ENCODE measurements around the gene ISM2. TPM values are rescaled to one million over a fixed set of nuclear protein-coding genes. Genes with fewer than 3 reads are reported as not detected.

Gene ISM2
- total RNA-seq, 4 donors from 2014 or later: not detected

DNA sequence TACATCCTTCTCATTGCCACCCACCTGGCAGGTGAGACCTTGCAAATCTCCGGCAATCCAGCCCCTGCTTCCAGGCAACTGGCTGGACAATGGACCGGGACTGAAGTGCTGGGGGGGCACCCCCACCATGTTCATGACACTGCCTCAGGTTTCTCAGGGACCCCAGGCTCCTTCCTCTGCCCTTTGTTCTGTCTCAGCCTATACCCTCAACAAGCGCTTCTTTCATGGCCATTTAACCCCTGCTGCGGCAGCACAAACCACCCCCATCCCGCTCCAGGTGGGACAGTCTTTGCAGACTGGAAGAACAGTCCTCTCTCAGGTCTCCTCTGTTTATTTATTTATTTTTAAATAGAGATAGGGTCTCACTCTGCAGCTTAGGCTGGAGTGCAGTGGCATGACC lies 7.6 kb downstream of the ISM2 start:
- DNase-seq (ENCODE audit: low spot score in 2 of 2): no peak
- WGBS: 84% methylated on average over 5 of the region's 5 CpGs
- Histone ChIP-seq H3K36me3 (no peaks in the 10 kb centered on the region), H3K27ac (no peak overlapping the region), H3K4me3 (no peak overlapping the region), H3K4me1 (no peaks in the 10 kb centered on the region), H3K9me3 (no peaks in the 10 kb centered on the region), H3K27me3 (no peaks in the 10 kb centered on the region)
- TF ChIP-seq POLR2AphosphoS5 (IDR thresholded peaks at IDR 0.05) (no peak), POLR2A (IDR thresholded peaks at IDR 0.05) (no peak), EP300 (IDR thresholded peaks at IDR 0.05) (no peak)
- TF ChIP-seq, protein P1, sequence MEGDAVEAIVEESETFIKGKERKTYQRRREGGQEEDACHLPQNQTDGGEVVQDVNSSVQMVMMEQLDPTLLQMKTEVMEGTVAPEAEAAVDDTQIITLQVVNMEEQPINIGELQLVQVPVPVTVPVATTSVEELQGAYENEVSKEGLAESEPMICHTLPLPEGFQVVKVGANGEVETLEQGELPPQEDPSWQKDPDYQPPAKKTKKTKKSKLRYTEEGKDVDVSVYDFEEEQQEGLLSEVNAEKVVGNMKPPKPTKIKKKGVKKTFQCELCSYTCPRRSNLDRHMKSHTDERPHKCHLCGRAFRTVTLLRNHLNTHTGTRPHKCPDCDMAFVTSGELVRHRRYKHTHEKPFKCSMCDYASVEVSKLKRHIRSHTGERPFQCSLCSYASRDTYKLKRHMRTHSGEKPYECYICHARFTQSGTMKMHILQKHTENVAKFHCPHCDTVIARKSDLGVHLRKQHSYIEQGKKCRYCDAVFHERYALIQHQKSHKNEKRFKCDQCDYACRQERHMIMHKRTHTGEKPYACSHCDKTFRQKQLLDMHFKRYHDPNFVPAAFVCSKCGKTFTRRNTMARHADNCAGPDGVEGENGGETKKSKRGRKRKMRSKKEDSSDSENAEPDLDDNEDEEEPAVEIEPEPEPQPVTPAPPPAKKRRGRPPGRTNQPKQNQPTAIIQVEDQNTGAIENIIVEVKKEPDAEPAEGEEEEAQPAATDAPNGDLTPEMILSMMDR (IDR thresholded peaks at IDR 0.05): no peak

GRCh38 chr14:77490347-77490986 lies 8.1 kb downstream of the ISM2 start:
- no peaks in the 10 kb centered on the region for H3K9me3 ChIP-seq
- no peak overlapping the region for H3K4me3 ChIP-seq
- no peak overlapping the region for H3K27ac ChIP-seq
- no peak for DNase-seq (ENCODE audit: low spot score in 2 of 2)
- no peaks in the 10 kb centered on the region for H3K36me3 ChIP-seq
- no peaks in the 10 kb centered on the region for H3K27me3 ChIP-seq
- H3K4me1 ChIP-seq: no peaks in the 10 kb centered on the region
- WGBS: 86% methylated on average over 8 of the region's 8 CpGs
- TF ChIP-seq, protein P1 (IDR thresholded peaks at IDR 0.05): no peak

- H3K4me1 ChIP-seq: no peaks in the 10 kb centered on the region
- TF ChIP-seq, protein P1 (IDR thresholded peaks at IDR 0.05): no peak
- TF ChIP-seq POLR2A (IDR thresholded peaks at IDR 0.05): no peak
- no peak for TF ChIP-seq EP300 (IDR thresholded peaks at IDR 0.05)
- TF ChIP-seq POLR2AphosphoS5 (IDR thresholded peaks at IDR 0.05): no peak
- H3K4me3 ChIP-seq: no peak overlapping the region
- no peaks in the 10 kb centered on the region for H3K9me3 ChIP-seq
- H3K27me3 ChIP-seq: no peaks in the 10 kb centered on the region
- H3K27ac ChIP-seq: no peak overlapping the region
- H3K36me3 ChIP-seq: no peaks in the 10 kb centered on the region
- no peak for DNase-seq (ENCODE audit: low spot score in 2 of 2)
- WGBS: 85% methylated on average over 6 of the region's 6 CpGs
These were observed 9.6 kb downstream of the ISM2 start for GRCh38 chr14:77489041-77489440.

- no peaks in the 10 kb centered on the region for H3K27me3 ChIP-seq
- H3K4me1 ChIP-seq: no peaks in the 10 kb centered on the region
- TF ChIP-seq, protein P1 (IDR thresholded peaks at IDR 0.05): no peak
- TF ChIP-seq POLR2A (IDR thresholded peaks at IDR 0.05): no peak
- TF ChIP-seq EP300 (IDR thresholded peaks at IDR 0.05): no peak
- TF ChIP-seq POLR2AphosphoS5 (IDR thresholded peaks at IDR 0.05): no peak
- no peak overlapping the region for H3K27ac ChIP-seq
- no peak for DNase-seq (ENCODE audit: low spot score in 2 of 2)
- no peaks in the 10 kb centered on the region for H3K36me3 ChIP-seq
- 84% methylated on average over 7 of the region's 7 CpGs for WGBS
- H3K4me3 ChIP-seq: no peak overlapping the region
- no peaks in the 10 kb centered on the region for H3K9me3 ChIP-seq
These were observed 10.1 kb downstream of the ISM2 start for GRCh38 chr14:77488558-77488957.

DNA sequence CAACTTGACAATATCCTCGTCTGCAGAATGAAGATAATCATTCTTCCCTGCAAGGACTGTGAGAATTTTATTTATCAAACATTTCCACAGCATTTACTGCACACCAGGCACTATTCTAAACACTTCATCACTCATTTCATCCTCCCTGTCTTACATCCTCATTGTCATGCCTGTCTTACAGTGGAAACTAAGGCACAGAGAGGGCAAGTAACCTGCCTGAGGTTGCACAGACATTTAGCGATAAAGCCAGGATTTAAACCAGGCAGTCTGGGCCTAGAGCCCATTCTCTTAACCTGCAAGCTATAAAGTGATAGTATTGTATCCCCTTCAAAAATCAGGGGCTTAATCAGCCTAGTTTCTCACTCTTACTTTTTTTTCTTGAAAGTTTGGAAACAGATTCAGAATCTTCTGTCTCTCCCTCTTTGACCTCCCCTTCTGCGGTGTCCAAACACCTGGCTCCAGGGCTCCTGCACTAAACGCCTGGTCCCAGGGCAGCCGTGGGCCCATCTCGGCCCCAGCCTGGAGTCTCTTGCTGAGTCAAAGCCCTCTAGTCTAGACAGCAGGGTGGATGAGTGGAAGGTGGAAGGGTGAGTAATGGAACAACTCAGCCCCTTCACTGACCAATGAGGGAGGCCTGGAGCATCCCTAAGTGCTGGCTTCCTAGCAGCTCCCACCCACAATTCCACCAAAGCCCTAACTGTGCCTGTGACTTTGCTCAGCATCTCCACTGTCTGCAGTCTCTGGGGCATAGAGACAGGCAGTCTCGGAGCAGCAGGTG lies 12.5 kb downstream of the ISM2 start:
- no peak for DNase-seq (ENCODE audit: low spot score in 2 of 2)
- WGBS: 93% methylated on average over 7 of the region's 7 CpGs
- no peaks in the 10 kb centered on the region for H3K36me3 ChIP-seq

More for the DNA sequence above, 12.5 kb downstream of the ISM2 start:
- TF ChIP-seq EP300 (IDR thresholded peaks at IDR 0.05) (no peak), POLR2A (IDR thresholded peaks at IDR 0.05) (no peak), POLR2AphosphoS5 (IDR thresholded peaks at IDR 0.05) (no peak)
- TF ChIP-seq, protein P1 (IDR thresholded peaks at IDR 0.05): no peak
- Histone ChIP-seq H3K4me1 (no peaks in the 10 kb centered on the region), H3K27ac (no peak overlapping the region), H3K9me3 (no peaks in the 10 kb centered on the region), H3K4me3 (no peak overlapping the region), H3K27me3 (no peaks in the 10 kb centered on the region)
